Mucosa of gallbladder (tissue), 1 donor: ENCODE results near the gene ADCK1. TPM values are rescaled to one million over a fixed set of nuclear protein-coding genes. Genes with fewer than 3 reads are reported as not detected.
A peak's percentile ranks its signal among the peaks of the same experiment; 100 is the strongest.
"Not testable (repeated sequence)": the region's sequence is repeated elsewhere in the genome, so short reads cannot be mapped to it uniquely, and the experiment has no call there.

Experiments used
- DNase-seq: peaks from one replicate; pipeline ENCODE4 v3.0.0-alpha.2; 2020; ENCODE audit warnings: low spot score
- total RNA-seq: library from RNA; stranded (reverse); gene quantifications from one replicate; pipeline ENCODE4 v1.2.1, GENCODE V29; 2021
- donor health status: DM: no; HTN: no; CAD: no.

ADCK1 gene
- total RNA-seq, 1 donor from 2014 or later: 9.1 TPM

DNA sequence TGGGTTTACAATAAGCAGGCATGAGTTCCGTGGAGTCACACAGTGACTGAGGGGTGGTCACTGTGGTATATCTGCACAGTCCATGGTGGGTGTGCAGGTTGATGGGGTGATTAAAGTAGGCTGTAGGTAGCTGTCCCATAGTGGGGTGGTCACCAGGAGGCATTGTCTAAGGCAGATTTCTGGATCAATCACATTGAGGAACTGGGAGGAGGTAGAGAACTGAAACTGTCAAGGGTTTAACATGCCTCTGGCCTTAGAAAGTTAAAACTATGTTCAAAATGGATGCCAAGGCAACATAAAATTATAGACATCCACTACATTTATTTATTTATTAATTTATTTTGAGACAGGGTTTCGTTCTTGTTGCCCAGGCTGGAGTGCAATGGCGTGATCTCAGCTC is 8.3 kb downstream of the ADCK1 start:
- no peak for DNase-seq

GRCh38 chr14:77809011-77809410 is 9.1 kb downstream of the ADCK1 start:
- DNase-seq: no peak

- DNase-seq: no peak
These were observed 12.1 kb downstream of the ADCK1 start for GRCh38 chr14:77812028-77812427.

DNA sequence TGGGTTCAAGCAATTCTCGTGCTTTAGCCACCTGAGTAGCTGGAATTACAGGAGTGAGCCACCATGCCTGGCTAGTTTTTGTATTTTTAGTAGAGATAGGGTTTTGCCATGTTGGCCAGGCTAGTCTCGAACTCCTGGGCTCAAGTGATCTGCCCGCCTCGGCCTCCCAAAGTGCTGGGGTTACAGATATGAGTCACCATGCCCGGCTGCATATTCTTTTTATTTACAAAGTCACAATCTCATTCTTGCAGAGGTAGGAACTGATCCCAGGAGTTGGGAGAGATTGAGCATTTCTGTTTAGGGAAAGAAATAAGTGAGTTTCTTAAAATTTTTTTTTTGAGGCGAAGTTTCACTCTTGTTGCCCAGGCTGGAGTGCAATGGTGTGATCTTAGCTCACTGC is 12.8 kb downstream of the ADCK1 start:
- not testable (repeated sequence) for DNase-seq

- no peak for DNase-seq
These were observed 22.4 kb downstream of the ADCK1 start for GRCh38 chr14:77822307-77822706.

- DNase-seq: no peak
These were observed 22.8 kb downstream of the ADCK1 start for GRCh38 chr14:77822741-77823140.

GRCh38 chr14:77823378-77823777 is 23.5 kb downstream of the ADCK1 start:
- no peak for DNase-seq

- DNase-seq: no peak
These were observed 26.1 kb downstream of the ADCK1 start for GRCh38 chr14:77825895-77826519.

DNA sequence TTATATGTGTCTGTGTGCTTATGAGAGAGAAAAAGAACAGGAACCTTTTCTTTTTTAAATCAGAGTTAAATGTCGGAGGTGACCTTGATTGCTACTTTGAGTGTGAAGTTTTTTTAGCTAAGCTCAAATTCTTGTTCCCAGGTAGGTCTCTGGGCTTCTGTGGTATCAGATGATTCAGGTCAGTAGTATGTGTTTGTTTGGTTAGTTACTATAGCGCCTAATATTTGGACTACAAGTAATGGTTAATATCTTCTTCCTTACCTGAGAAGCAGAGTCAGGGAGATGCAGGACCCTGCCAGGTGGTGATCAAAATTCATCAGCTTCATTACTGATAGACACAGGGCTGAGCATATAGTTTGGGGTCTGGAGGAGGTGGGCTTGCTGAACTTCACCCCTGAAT is 30.8 kb downstream of the ADCK1 start:
- no peak for DNase-seq

DNA sequence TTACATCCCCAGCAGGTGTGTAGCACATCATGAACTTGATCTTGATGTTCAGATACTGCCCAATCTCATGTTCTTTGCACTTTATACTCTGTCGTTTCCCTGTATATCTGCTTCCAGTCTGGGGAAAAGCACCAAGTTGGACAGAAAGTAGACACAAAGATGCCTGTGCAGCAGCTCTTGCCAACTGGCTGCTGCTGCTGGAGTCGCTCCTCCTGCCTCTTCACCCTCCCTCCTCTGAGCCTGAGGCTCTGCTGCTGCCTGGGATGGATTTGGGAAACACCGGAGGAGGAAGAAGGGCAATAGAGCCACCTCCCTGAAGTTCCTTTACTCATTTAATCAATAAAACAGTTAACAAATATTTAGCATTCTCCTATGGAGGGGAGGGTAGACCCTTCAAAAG is 32.4 kb downstream of the ADCK1 start:
- no peak for DNase-seq

GRCh38 chr14:77837926-77838325 is 38.0 kb downstream of the ADCK1 start:
- DNase-seq: no peak

- DNase-seq: no peak
These were observed 39.1 kb downstream of the ADCK1 start for GRCh38 chr14:77838831-77839511.

GRCh38 chr14:77843195-77843594 is 43.3 kb downstream of the ADCK1 start:
- no peak for DNase-seq

GRCh38 chr14:77843651-77844050 is 43.7 kb downstream of the ADCK1 start:
- DNase-seq: no peak

DNA sequence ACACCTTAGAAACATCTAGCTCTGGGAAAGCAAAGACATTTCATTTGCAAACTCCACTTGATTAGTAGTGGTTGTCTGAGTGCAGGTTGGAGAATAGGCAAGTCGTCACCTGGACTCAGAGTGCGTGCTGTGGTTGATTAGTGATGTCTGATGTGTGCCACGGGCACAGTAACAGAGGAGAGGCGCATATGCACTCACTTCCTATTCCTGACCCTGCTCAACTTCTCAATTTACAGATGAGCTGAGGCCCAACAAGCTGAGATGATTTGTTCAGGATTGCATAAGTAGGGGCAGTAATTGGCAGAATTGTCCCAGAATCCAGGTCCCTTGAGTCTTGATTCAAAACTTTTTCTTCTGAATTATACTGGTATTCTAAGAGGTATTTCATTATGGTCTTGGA is 44.9 kb downstream of the ADCK1 start:
- no peak for DNase-seq

DNA sequence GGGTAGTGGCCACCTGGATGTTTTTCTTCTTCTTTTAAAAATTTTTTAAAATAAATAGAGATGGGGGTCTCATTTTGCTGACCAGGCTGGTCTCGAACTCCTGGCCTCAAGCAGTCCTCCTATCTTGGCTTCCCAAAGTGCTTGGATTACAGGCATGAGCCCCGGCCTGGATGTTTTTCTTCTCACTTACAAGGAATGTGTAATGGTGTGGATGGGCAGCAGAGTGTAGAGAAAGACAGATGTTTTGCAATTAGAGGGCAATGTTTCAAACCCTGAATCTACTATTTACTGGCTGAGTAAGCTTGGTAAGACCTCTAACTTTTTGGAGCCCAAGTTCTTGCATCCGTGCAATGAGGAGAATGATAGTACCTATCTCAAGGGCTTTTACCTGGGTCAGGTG is 48.1 kb downstream of the ADCK1 start:
- DNase-seq: no peak

GRCh38 chr14:77849711-77850110 is 49.8 kb downstream of the ADCK1 start:
- DNase-seq: no peak

DNA sequence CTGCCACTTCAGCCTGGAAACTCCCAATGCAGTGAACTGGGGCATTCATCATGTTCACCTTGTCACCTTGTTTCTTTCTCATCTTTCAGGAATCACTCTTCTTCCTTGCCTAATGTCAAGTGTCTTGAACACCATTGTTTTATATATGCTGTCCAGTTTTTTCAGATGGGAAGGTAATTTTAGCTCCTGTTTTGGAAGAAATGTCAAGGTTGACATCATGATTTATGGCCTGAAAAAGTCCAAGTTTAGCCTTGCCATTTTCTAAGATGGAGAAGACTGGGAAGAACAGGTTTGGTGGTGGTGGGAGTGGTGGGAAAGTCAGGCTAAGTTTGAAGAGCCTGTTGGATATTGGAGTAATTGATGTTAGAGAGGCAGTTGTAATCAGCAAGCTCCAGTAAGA is 54.0 kb downstream of the ADCK1 start:
- DNase-seq: no peak

- no peak for DNase-seq
These were observed 57.0 kb downstream of the ADCK1 start for GRCh38 chr14:77856941-77857340.

DNA sequence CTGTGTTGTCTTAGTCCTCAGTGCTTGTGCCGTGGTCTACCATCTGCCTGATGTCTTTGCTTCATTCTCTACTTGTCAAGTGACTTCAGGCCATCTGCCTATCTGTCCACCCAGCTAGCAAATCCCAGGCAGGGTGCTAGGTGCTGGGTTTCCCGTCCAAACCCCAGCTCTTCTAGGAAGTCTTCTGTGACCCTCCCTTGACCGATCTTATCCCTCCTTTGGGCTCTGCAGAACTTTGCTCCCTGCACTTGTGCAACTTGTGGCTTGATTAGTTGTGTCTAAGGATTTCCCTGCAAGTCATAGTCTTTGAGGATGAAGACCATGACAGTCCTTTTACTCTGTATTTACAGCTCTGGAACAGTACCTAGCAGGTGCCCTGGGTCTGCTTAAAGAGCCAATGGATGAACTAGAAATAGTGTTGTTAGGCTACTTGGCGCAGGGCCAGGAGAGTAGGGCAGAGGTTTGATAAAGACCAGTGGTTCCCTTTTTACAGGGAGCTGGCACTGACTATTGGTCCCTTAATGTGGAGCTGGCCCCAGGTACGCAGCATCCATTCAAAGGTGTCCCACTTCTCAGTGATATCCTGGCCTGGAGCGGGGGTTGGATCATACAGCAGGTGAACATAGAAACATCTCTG is 60.1 kb downstream of the ADCK1 start:
- no peak for DNase-seq

DNA sequence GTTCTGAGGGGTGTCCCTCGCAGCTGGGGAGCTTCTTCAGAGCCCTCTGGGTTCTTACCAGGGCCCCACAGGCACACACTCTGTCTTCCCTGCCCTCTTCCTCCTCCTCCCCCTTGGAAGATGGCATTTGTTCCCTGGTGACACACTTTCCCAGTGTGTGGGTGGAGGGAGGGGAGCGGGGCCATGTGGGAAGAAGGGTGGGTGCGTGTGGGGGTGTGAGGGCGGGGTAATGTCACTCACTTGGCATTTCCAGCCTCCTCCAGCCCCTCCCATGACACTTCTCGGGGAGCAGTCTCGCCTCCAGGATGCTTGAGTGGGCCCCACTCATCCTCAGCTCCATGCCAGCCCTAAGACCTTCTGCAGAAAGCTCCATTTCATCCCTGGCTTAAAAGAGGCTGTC is 61.3 kb downstream of the ADCK1 start:
- DNase-seq: no peak

GRCh38 chr14:77862154-77862786 is 62.4 kb downstream of the ADCK1 start:
- DNase-seq: peak; percentile 64

DNA sequence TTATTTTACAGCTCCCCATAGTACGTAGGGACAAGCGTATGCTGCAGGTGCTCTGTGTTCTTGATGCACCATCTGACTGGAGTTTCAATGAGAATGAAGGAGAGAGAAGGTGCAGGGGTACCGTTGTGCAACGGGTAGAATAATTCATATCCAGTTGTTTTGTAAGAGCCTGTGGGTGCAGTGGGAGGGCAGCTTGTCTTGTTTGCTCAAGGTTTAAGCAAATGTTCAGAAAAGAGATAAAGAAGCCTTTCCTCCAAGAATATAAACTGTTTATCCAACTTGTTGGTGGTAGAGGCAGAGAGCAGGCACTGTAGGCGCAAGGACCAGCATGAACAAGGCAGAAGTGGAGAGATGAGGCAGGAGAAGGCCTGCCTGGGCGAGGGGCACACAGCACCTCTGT is 64.2 kb downstream of the ADCK1 start:
- no peak for DNase-seq
